HT1080 (cell line): Measurements from ENCODE around the gene FAM217B. TPM values are rescaled to one million over a fixed set of nuclear protein-coding genes. Genes with fewer than 3 reads are reported as not detected.
A peak's percentile ranks its signal among the peaks of the same experiment; 100 is the strongest.

Experiments
- DNase-seq: peaks from one replicate; pipeline ENCODE4 v3.0.0-alpha.2; 2015; ENCODE audit warnings: low read depth
- polyA plus RNA-seq, 2 experiments: library from polyadenylated mRNA; depleted of rRNA; stranded (reverse); fragments of >200 nt; gene quantifications; 2 replicates each; pipeline ENCODE4 v1.2.3, GENCODE V29; 2015
- total RNA-seq: library from RNA; depleted of rRNA; stranded (reverse); fragments of >200 nt; shearing (Covaris generic); gene quantifications from 2 replicates; pipeline ENCODE4 v1.2.3, GENCODE V29; 2014; rRNA removed

The FAM217B gene
- 4.5 and 11.9 TPM in 2 replicates for total RNA-seq
- 7.4 and 8.9 TPM in 2 replicates for polyA plus RNA-seq (2015; cell fraction: cytosol; rRNA removed)
- polyA plus RNA-seq (2015; cell fraction: nucleus; rRNA removed), result 6.6 and 6.7 TPM in 2 replicates

GRCh38 chr20:59940129-59940955, at the start of gene FAM217B, which contains the start of gene PPP1R3D:
FAM217B (plus strand) TSS chr20:59940389; CDS start chr20:59943944, 3,555 bp downstream.
PPP1R3D (minus strand) TSS chr20:59940305; CDS start chr20:59939931, 374 bp downstream.
- DNase-seq, result peak; percentile 96

GRCh38 chr20:59891581-59891980, 48.6 kb upstream of the FAM217B start:
- no peak for DNase-seq

- DNase-seq, result no peak
Observed at GRCh38 chr20:59895908-59896307, 44.3 kb upstream of the FAM217B start.

- no peak for DNase-seq
Observed at GRCh38 chr20:59902470-59902869, 37.7 kb upstream of the FAM217B start.

GRCh38 chr20:59903621-59904020, 36.6 kb upstream of the FAM217B start:
- DNase-seq, result no peak

GRCh38 chr20:59908855-59909254, 31.3 kb upstream of the FAM217B start:
- no peak for DNase-seq

GRCh38 chr20:59911041-59911440, 29.1 kb upstream of the FAM217B start:
- DNase-seq, result no peak

- DNase-seq, result peak; percentile 15
Observed at GRCh38 chr20:59912609-59913008, 27.6 kb upstream of the FAM217B start.

- no peak for DNase-seq
Observed at GRCh38 chr20:59920944-59921343, 19.2 kb upstream of the FAM217B start.

- DNase-seq, result no peak
Observed at GRCh38 chr20:59923514-59923913, 16.7 kb upstream of the FAM217B start.

GRCh38 chr20:59925359-59925758, 14.8 kb upstream of the FAM217B start:
- no peak for DNase-seq

- no peak for DNase-seq
Observed at GRCh38 chr20:59925899-59926298, 14.3 kb upstream of the FAM217B start.

- DNase-seq, result no peak
Observed at GRCh38 chr20:59931511-59932312, 8.5 kb upstream of the FAM217B start.

GRCh38 chr20:59932616-59933295, 7.4 kb upstream of the FAM217B start:
- DNase-seq, result no peak

- no peak for DNase-seq
Observed at GRCh38 chr20:59933296-59933848, 6.8 kb upstream of the FAM217B start, which contains the start of gene SYCP2. SYCP2 (minus strand) TSS chr20:59933637; CDS start chr20:59922413, 11,224 bp downstream.

- peak; percentile 58 for DNase-seq
Observed at GRCh38 chr20:59933849-59934585, 6.2 kb upstream of the FAM217B start.

GRCh38 chr20:59935457-59936185, 4.6 kb upstream of the FAM217B start:
- no peak for DNase-seq

- DNase-seq, result no peak
Observed at GRCh38 chr20:59936409-59936808, 3.8 kb upstream of the FAM217B start.

- DNase-seq, result no peak
Observed at GRCh38 chr20:59937150-59937549, 3.0 kb upstream of the FAM217B start.

GRCh38 chr20:59938221-59938620, 2.0 kb upstream of the FAM217B start:
- DNase-seq, result no peak
